ENCODE measurements around the gene KDM7A.
"Not testable (repeated sequence)": the region's sequence is repeated elsewhere in the genome, so short reads cannot be mapped to it uniquely, and the experiment has no call there.

The KDM7A gene

GRCh38 chr7:140202942-140203341, 26.2 kb upstream of the KDM7A start:
- not testable (repeated sequence) for DNase-seq (ENCODE audit: low spot score)

- no peak for DNase-seq (ENCODE audit: low spot score)
Measured at GRCh38 chr7:140201393-140201792, 24.6 kb upstream of the KDM7A start.

GRCh38 chr7:140200061-140200989, 23.5 kb upstream of the KDM7A start:
- DNase-seq (ENCODE audit: low spot score): no peak

- no peak for DNase-seq (ENCODE audit: low spot score)
Measured at GRCh38 chr7:140197938-140198337, 21.2 kb upstream of the KDM7A start.

GRCh38 chr7:140197218-140197890, 20.6 kb upstream of the KDM7A start:
- DNase-seq (ENCODE audit: low spot score): no peak

GRCh38 chr7:140196361-140197217, 19.8 kb upstream of the KDM7A start:
- DNase-seq (ENCODE audit: low spot score): no peak

GRCh38 chr7:140195859-140196258, 19.1 kb upstream of the KDM7A start:
- DNase-seq (ENCODE audit: low spot score): no peak

GRCh38 chr7:140192620-140193019, 15.8 kb upstream of the KDM7A start:
- no peak for DNase-seq (ENCODE audit: low spot score)

- DNase-seq (ENCODE audit: low spot score): no peak
Measured at GRCh38 chr7:140192176-140192575, 15.4 kb upstream of the KDM7A start.

GRCh38 chr7:140190588-140190987, 13.8 kb upstream of the KDM7A start:
- no peak for DNase-seq (ENCODE audit: low spot score)

GRCh38 chr7:140189917-140190316, 13.1 kb upstream of the KDM7A start:
- DNase-seq (ENCODE audit: low spot score): no peak

GRCh38 chr7:140182917-140183316, 6.1 kb upstream of the KDM7A start:
- DNase-seq (ENCODE audit: low spot score): no peak

- no peak for DNase-seq (ENCODE audit: low spot score)
Measured at GRCh38 chr7:140179339-140179738, 2.6 kb upstream of the KDM7A start.

GRCh38 chr7:140176122-140176701, 571 bp downstream of the KDM7A start:
- DNase-seq (ENCODE audit: low spot score): no peak

- peak; percentile 100 for DNase-seq (ENCODE audit: low spot score)
Measured at GRCh38 chr7:140175221-140176121, 1.3 kb downstream of the KDM7A start.

GRCh38 chr7:140174217-140174616, 2.6 kb downstream of the KDM7A start:
- DNase-seq (ENCODE audit: low spot score): no peak

- no peak for DNase-seq (ENCODE audit: low spot score)
Measured at GRCh38 chr7:140170375-140170774, 6.4 kb downstream of the KDM7A start.

GRCh38 chr7:140168816-140169215, 8.0 kb downstream of the KDM7A start:
- DNase-seq (ENCODE audit: low spot score): no peak

- peak; percentile 85 for DNase-seq (ENCODE audit: low spot score)
Measured at GRCh38 chr7:140165422-140165821, 11.4 kb downstream of the KDM7A start.

GRCh38 chr7:140162081-140162480, 14.7 kb downstream of the KDM7A start:
- DNase-seq (ENCODE audit: low spot score): not testable (repeated sequence)

GRCh38 chr7:140161047-140161446, 15.7 kb downstream of the KDM7A start:
- DNase-seq (ENCODE audit: low spot score): no peak
